HepG2 (cell line): ENCODE results near the gene WNT10A. TPM values are rescaled to one million over a fixed set of nuclear protein-coding genes. Genes with fewer than 3 reads are reported as not detected.

ENCODE experiments used
- ATAC-seq: fragments of 200-7000 bp; cut with Tn5 transposase; 3 replicates; pipeline ENCODE4 v1.9.1; 2020; ENCODE audit warnings: mild to moderate bottlenecking, moderate library complexity
- BruUV-seq: library from RNA; stranded (reverse); fragments of 400-500 nt; replicated peaks from 2 replicates; lab custom pipeline; 2021; lab: Mats Ljungman, UMichigan
- CTCF ChIA-PET: fragments of 300-600 bp; formaldehyde crosslinking; extraction: SDS; loops from one replicate; lab custom pipeline; 2021; ENCODE audit warnings: low total read pairs, inconsistent platforms, low intra/inter-chr PET ratio; lab: Yijun Ruan, JAX
- POLR2A ChIA-PET: fragments of 350-600 bp; sonication (Branson Sonifier 250); formaldehyde crosslinking; loops from one replicate; lab custom pipeline; 2020; ENCODE audit warnings: antibody characterized with exemption, inconsistent platforms; lab: Yijun Ruan, JAX
- DNase-seq: peaks from one replicate; pipeline ENCODE4 v3.0.0-alpha.2; 2015; ENCODE audit warnings: low spot score
- FAIRE-seq: peaks from 3 replicates; lab custom pipeline; 2011; peaks lifted over from hg19 to GRCh38; lab: Jason Lieb, UNC
- H2AFZ ChIP-seq: one replicate; pipeline ENCODE4 v1.6.1; 2011; ENCODE audit warnings: low read length, inconsistent platforms
- H3K27ac ChIP-seq: fragments of 300-600 bp; 3 replicates; pipeline ENCODE4 v1.8.0; 2011; ENCODE audit warnings: mixed run types, mild to moderate bottlenecking, mixed read lengths, low read length, inconsistent platforms; ENCODE audit not compliant: insufficient read depth; ENCODE audit errors: extremely low read length
- H3K27me3 ChIP-seq, 2 experiments: fragments of 200-600 bp in 1 of 2; 2 replicates in 1 of 2; 3 replicates in 1 of 2; pipeline versions ENCODE4 v1.6.0 to v1.8.0; 2011; ENCODE audit warnings: low read length in 2 of 2, mild to moderate bottlenecking in 2 of 2, moderate library complexity in 2 of 2, inconsistent platforms in 1 of 2; ENCODE audit not compliant: insufficient read depth in 2 of 2, control insufficient read depth in 1 of 2
- H3K36me3 ChIP-seq, 2 experiments: fragments of 200-600 bp in 1 of 2; replicated peaks in 1 of 2; 2 replicates in 1 of 2; 3 replicates in 1 of 2; pipeline versions ENCODE4 v1.5.1 to v1.8.0; 2011; ENCODE audit warnings: low read length in 2 of 2, inconsistent platforms in 1 of 2; ENCODE audit not compliant: insufficient read depth in 2 of 2, control insufficient read depth in 1 of 2
- H3K4me1 ChIP-seq: 2 replicates; pipeline ENCODE4 v1.5.1; 2012; ENCODE audit warnings: low read length, inconsistent platforms; ENCODE audit not compliant: insufficient read depth
- H3K4me2 ChIP-seq: 2 replicates; pipeline ENCODE4 v1.6.0; 2011; ENCODE audit warnings: low read depth, low read length, inconsistent platforms
- H3K4me3 ChIP-seq, 3 experiments: fragments of 200-600 bp in 1 of 3; sonication (generic), shearing (Covaris generic) in 1 of 3; replicated peaks in 1 of 3; 2 replicates each; pipeline ENCODE4 v1.5.1; 2011 to 2016; ENCODE audit warnings: low read length in 3 of 3, inconsistent platforms in 2 of 3, low read depth in 2 of 3, mild to moderate bottlenecking in 2 of 3, control low read depth in 1 of 3, mixed read lengths in 1 of 3; ENCODE audit not compliant: insufficient read depth in 1 of 3
- H3K79me2 ChIP-seq: one replicate; pipeline ENCODE4 v1.6.1; 2011; ENCODE audit warnings: low read length, inconsistent platforms; ENCODE audit not compliant: insufficient read depth
- H3K9ac ChIP-seq: 2 replicates; pipeline ENCODE4 v1.6.0; 2011; ENCODE audit warnings: mild to moderate bottlenecking, low read depth, low read length, inconsistent platforms; ENCODE audit not compliant: insufficient read depth
- H3K9me3 ChIP-seq: 2 replicates; pipeline ENCODE4 v1.5.1; 2012; ENCODE audit warnings: mild to moderate bottlenecking, low read length
- H4K20me1 ChIP-seq: 2 replicates; pipeline ENCODE4 v1.6.0; 2011; ENCODE audit warnings: inconsistent platforms, mild to moderate bottlenecking, low read length, moderate library complexity; ENCODE audit not compliant: insufficient read depth
- ERF ChIP-seq: IDR thresholded peaks from 2 replicates; pipeline ENCODE4 v1.6.1; 2018; ENCODE audit warnings: missing biosample characterization, missing genetic modification reagents
- HDAC1 ChIP-seq: sonication (generic); formaldehyde crosslinking; IDR thresholded peaks from 2 replicates; pipeline ENCODE4 v1.5.1; 2020; ENCODE audit warnings: mild to moderate bottlenecking, missing genetic modification reagents
- HNRNPK ChIP-seq: fragments of 200-400 bp; formaldehyde crosslinking; IDR thresholded peaks from 2 replicates; pipeline ENCODE4 v1.6.1; 2018; ENCODE audit warnings: low read length, low read depth, moderate library complexity, mild to moderate bottlenecking; ENCODE audit not compliant: poor library complexity, severe bottlenecking
- SMC3 ChIP-seq: IDR thresholded peaks from 2 replicates; pipeline ENCODE4 v1.6.1; 2011; ENCODE audit warnings: low read length, improper control_type of control experiment
- TBX2 ChIP-seq: sonication (generic); formaldehyde crosslinking; IDR thresholded peaks from 2 replicates; pipeline ENCODE4 v1.5.0; 2020; ENCODE audit warnings: missing genetic modification reagents, mild to moderate bottlenecking, borderline replicate concordance
- WGBS: methylation state at CpG from one replicate; pipeline ENCODE4 v1.1.6; 2017; ENCODE audit warnings: low lambda C conversion rate; 5-methylcytosine and 5-hydroxymethylcytosine counted together
- in situ Hi-C: cut with HindIII; loops from 2 replicates; pipeline ENCODE4 v1.10.0; 2017; ENCODE audit warnings: low pct_unique_long_range_greater_than_20kb; ENCODE audit not compliant: extremely low pct_ligation_motif_present
- intact Hi-C: fragments of 100-400 bp; cut with micrococcal nuclease; formaldehyde crosslinking; loops from one replicate; pipeline ENCODE4 v1.10.0; 2022; ENCODE audit not compliant: unreplicated experiment
- polyA plus RNA-seq, 8 experiments: library from polyadenylated mRNA; depleted of rRNA in 3 of 8; stranded (reverse) in 7 of 8; unstranded in 1 of 8; fragments of >200 nt; fragmentation: Illumina TruSeq in 4 of 8; extraction: Trizol in 4 of 8; gene quantifications; 2 replicates each; pipeline versions ENCODE4 v1.2.1 to v1.2.3, GENCODE V29; 2011 to 2016; ENCODE audit warnings: low read depth in 4 of 8, missing spikeins in 1 of 8, mixed read lengths in 1 of 8; ENCODE audit not compliant: insufficient read depth in 1 of 8
- total RNA-seq, 5 experiments: library from RNA; depleted of rRNA; stranded (reverse); fragments of >200 nt; fragmentation: Illumina TruSeq; extraction: Trizol; gene quantifications; 2 replicates each; pipeline ENCODE4 v1.2.3, GENCODE V29; 2016; ENCODE audit warnings: low read depth in 1 of 5
- TF ChIP-seq, protein P1 (sequence below): IDR thresholded peaks from 2 replicates; pipeline ENCODE4 v1.6.1; 2016; ENCODE audit warnings: missing compliant biosample characterization, missing genetic modification reagents, borderline replicate concordance
- TF ChIP-seq, protein P2 (sequence below): IDR thresholded peaks from 2 replicates; pipeline ENCODE4 v1.6.1; 2016; ENCODE audit warnings: low read depth, control low read depth
- TF ChIP-seq, protein P3 (sequence below): sonication (generic); formaldehyde crosslinking; IDR thresholded peaks from 2 replicates; pipeline ENCODE4 v1.4.0; 2020; ENCODE audit warnings: missing genetic modification reagents

Gene WNT10A
- total and polyA plus RNA-seq, 2 of the 13 experiments (the other 11 are each of a cell fraction or from before 2014, with no cell fraction given): 0.03 TPM; not detected in 1

DNA sequence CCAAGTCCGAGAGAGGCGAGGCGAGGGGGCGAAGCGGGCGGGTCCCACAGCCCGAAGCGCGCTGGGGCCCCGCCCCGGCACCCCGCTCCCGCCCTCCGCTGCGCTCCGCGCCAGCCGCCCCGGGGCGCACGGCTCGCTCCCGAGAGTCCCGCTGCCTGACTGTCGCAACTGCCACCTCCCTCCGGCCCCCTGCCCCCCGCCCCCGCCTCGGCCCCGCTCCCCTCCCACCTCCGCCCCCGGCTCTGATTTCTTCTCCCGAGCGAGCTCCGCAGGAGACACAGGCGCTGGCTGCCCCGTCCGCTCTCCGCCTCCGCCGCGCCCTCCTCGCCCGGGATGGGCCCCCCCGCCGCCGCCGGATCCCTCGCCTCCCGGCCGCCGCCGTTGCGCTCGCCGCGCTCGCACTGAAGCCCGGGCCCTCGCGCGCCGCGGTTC, 21.1 kb upstream of the WNT10A start, which contains the start of gene WNT6:
Gene WNT6 (plus strand): TSS at position 250 of the 432 bp plus-strand sequence. CDS start 233 bp downstream, outside the sequence.
- POLR2A ChIA-PET: no interaction called here
- peak within 1 kb of the TSS; percentile 30 to 67 (median 32); a peak in 4 of 6 replicates for H3K4me3 ChIP-seq
- no peak within 1 kb of the TSS for H3K27ac ChIP-seq

More for the DNA sequence above, 21.1 kb upstream of the WNT10A start, which contains the start of gene WNT6:
- Histone ChIP-seq H4K20me1 (no peaks in the 10 kb centered on the region; the same call in 1 of the 2 replicates), H3K79me2 (no peaks in the 10 kb centered on the region), H3K27me3 (peaks cover 18 to 83% of the 10 kb centered on the region in 2 experiments), H2AFZ (no peak within 1 kb of the TSS), H3K9ac (no peak within 1 kb of the TSS), H3K36me3 (no peaks in the 10 kb centered on the region), H3K4me1 (peaks cover 27% of the 10 kb centered on the region), H3K4me2 (peak within 1 kb of the TSS; percentile 61), H3K9me3 (no peaks in the 10 kb centered on the region)
- BruUV-seq: no TSS peak
- CTCF ChIA-PET: no interaction called here
- intact Hi-C loops (no loop called here), in situ Hi-C loops (no loop called here)
- FAIRE-seq (no peak), ATAC-seq (peak; percentile 4), DNase-seq (no peak)
- WGBS: 2% methylated on average over 47 of the region's 64 CpGs
- TF ChIP-seq SMC3: no peak
- peak; percentile 53 for TF ChIP-seq HNRNPK
- no peak for TF ChIP-seq ERF (CRISPR knock-in tag)
- TF ChIP-seq, protein P1, sequence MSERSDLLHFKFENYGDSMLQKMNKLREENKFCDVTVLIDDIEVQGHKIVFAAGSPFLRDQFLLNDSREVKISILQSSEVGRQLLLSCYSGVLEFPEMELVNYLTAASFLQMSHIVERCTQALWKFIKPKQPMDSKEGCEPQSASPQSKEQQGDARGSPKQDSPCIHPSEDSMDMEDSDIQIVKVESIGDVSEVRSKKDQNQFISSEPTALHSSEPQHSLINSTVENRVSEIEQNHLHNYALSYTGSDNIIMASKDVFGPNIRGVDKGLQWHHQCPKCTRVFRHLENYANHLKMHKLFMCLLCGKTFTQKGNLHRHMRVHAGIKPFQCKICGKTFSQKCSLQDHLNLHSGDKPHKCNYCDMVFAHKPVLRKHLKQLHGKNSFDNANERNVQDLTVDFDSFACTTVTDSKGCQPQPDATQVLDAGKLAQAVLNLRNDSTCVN (CRISPR knock-in tag): no peak
- TF ChIP-seq, protein P2, sequence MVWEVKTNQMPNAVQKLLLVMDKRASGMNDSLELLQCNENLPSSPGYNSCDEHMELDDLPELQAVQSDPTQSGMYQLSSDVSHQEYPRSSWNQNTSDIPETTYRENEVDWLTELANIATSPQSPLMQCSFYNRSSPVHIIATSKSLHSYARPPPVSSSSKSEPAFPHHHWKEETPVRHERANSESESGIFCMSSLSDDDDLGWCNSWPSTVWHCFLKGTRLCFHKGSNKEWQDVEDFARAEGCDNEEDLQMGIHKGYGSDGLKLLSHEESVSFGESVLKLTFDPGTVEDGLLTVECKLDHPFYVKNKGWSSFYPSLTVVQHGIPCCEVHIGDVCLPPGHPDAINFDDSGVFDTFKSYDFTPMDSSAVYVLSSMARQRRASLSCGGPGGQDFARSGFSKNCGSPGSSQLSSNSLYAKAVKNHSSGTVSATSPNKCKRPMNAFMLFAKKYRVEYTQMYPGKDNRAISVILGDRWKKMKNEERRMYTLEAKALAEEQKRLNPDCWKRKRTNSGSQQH (CRISPR knock-in tag): no peak
- TF ChIP-seq, protein P3, sequence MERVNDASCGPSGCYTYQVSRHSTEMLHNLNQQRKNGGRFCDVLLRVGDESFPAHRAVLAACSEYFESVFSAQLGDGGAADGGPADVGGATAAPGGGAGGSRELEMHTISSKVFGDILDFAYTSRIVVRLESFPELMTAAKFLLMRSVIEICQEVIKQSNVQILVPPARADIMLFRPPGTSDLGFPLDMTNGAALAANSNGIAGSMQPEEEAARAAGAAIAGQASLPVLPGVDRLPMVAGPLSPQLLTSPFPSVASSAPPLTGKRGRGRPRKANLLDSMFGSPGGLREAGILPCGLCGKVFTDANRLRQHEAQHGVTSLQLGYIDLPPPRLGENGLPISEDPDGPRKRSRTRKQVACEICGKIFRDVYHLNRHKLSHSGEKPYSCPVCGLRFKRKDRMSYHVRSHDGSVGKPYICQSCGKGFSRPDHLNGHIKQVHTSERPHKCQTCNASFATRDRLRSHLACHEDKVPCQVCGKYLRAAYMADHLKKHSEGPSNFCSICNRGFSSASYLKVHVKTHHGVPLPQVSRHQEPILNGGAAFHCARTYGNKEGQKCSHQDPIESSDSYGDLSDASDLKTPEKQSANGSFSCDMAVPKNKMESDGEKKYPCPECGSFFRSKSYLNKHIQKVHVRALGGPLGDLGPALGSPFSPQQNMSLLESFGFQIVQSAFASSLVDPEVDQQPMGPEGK (CRISPR knock-in tag): 0 out of 2 replicates have a peak, but pooled peaks have one; percentile 18
- no peak for TF ChIP-seq HDAC1
- TF ChIP-seq TBX2 (CRISPR knock-in tag): no peak
